SK-N-MC (cell line): ENCODE measurements around the gene ADAMTS17.

Experiments used
- EZH2 ChIP-seq: fragments of 200-600 bp; sonication (generic); IDR thresholded peaks from one replicate; pipeline ENCODE4 v1.6.1; 2017; ENCODE audit warnings: antibody characterized with exemption
- FOXP2 ChIP-seq: optimal IDR thresholded peaks from 2 replicates; pipeline ENCODE3; 2011; ENCODE audit warnings: mild to moderate bottlenecking, moderate library complexity; ENCODE audit not compliant: insufficient read depth; ENCODE audit errors: extremely low read length, control extremely low read depth
- POLR2AphosphoS5 ChIP-seq: IDR thresholded peaks from 2 replicates; pipeline ENCODE4 v1.6.1; 2012; ENCODE audit warnings: mild to moderate bottlenecking, low read depth, low read length, borderline replicate concordance

- TF ChIP-seq POLR2AphosphoS5 (no peak), EZH2 (no peak), FOXP2 (no peak)
Measured at GRCh38 chr15:100298257-100298656, 43.5 kb downstream of the ADAMTS17 start.
